CD4-positive, alpha-beta T cell treated with Interleukin-21 for 1 hour (primary cell): ENCODE data around the gene NKD1.
A peak's percentile ranks its signal among the peaks of the same experiment; 100 is the strongest.
"Not testable (repeated sequence)": the region's sequence is repeated elsewhere in the genome, so short reads cannot be mapped to it uniquely, and the experiment has no call there.

Source experiments
- DNase-seq: peaks from one replicate; pipeline ENCODE4 v3.0.0-alpha.2; 2020

Gene NKD1, protein sequence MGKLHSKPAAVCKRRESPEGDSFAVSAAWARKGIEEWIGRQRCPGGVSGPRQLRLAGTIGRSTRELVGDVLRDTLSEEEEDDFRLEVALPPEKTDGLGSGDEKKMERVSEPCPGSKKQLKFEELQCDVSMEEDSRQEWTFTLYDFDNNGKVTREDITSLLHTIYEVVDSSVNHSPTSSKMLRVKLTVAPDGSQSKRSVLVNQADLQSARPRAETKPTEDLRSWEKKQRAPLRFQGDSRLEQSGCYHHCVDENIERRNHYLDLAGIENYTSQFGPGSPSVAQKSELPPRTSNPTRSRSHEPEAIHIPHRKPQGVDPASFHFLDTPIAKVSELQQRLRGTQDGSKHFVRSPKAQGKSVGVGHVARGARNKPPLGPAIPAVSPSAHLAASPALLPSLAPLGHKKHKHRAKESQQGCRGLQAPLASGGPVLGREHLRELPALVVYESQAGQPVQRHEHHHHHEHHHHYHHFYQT

DNA sequence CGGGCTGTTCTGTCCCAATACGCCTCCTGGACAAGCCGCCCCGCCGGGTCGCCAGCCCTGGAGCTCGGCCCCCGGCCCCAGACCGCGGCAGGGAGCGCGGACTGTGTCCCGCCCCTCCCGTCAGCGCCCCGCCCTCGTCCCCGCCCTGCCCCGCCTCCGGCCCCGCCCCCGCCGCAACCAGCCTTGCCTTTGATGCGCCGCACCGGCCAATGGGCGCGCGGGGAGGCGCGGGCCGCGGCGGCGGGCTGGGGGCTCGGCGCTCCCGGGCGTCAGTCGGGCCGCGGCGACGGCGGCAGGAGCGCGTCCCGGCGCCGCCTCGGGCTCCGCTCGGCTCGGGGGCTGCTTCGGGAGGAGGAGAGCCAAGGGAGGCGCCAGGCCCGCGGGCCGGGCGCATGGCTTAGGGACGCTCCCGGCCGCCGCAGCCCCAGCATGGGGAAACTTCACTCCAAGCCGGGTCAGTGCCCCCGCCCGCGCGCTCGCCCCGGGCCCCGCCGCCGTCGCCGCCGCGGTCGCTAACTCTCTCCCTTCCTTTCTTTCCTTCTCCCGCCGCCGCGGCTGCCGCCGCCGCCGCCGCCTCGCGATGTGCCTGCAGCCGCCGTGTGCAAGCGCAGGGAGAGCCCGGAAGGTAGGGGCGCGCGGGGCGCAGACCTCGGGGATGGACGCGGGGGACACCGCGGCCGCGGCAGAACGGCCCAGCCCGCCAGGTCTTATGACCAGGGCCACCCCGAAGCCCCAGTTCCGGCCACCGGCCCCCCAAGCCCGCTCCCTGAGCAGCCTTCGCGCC is at the start of gene NKD1:
Gene NKD1, plus strand, starts transcription at position 272 of the 784 bp plus-strand sequence. Its CDS starts 158 bp downstream, at position 430.
- DNase-seq: peak; percentile 75

DNA sequence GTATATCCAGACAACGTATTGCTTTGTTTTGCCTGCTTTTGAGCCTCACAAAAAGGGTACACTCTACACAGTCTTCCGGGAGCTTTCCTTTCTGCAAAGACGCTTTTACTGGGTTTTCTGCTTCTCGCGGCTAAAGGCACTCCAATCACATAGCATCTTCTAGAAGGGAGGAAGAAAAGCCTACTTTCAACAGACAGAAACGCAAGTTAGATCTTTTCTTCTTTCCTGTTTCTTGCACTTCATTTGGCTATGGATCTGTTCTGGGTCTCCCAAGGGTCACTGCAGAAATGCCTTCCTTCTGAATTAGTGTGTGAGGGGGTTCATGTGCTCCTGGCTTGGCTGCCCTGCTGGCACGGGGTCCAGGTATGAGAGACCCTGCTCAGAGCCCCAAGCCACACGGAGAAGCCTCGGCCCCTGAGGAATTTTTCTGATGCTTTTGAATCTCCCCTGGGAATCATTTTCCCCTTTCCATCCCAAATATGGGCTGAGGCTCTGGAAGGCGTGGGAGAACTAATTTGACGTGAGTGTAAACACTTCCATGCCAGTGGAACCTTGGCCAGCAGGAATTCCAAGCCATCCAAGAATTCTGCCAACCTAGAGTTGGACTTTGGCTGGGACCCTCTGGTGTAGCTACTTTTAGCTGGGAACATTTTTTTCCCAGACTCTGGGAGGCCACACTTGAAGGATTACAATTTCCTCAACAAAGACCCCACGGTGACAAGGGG is 49.6 kb upstream of the NKD1 start:
- no peak for DNase-seq

DNA sequence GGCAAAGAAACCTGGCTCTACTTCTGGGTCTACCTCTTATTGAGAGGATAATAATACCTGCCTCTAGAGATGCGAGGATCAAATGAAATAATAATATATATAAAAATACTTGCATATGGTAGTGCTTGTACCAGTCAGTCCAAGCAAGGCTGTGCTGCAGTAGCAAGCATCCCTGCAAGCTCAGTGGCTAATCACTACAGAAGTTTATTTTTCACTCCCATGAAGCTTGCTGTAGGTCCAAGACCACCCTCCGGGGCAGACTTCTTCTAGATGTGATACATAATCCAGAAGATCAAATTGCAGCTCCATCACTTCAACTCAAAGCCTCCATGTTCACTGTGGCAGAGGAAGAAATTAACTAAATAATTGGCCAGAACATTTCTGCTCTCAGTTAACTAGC is 48.9 kb upstream of the NKD1 start:
- no peak for DNase-seq

DNA sequence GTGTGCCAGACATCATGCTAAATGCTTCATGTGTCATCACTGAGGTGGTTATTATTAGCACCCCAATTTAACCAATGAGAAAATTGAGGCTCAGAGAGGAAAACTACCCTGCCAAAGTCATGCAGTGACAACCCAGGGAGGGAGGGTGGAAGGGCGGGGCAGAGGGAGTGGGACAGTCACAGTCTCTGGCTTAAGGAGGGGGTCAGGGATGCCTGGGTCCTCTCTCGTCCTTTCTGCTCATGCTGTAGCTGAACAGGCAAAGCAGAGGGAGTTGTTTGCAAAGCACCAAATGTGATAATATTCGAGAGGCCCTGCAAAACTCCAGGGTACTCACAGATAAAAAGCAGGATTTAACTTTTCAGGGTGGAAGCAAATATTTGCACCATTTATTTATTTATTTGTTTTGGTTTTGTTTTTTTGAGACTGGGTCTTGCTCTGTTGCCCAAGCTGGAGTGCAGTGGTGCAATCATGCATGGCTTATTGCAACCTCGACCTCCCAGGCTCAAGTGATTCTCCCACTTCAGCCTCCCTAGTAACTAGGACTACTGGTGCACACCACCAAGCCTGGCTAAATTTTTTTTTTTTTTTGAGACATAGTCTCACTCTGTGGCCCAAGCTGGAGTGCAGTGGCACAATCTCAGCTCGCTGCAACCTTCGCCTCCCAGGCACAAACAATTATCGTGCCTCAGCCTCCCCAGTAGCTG is 47.9 kb upstream of the NKD1 start:
- no peak for DNase-seq

DNA sequence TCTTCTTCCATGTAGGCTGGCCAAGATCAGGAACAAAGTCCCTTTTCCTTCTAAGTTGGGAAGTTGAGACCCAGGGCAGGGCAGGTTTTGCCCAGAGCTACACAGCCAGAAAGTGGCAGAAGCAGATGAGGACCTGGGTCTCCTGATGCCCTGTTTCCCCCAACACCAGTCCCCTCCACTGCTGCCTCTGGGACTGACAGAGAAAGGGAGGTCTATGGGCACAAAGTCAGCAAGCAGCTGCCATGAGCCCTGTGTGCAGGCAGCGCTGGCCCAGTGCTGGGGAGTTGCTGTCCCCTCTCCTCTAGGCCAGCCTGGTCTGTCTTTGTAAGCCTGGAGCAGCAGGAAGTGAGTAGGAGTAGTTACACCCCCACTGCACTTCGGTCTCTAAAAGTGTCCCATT is 46.9 kb upstream of the NKD1 start:
- no peak for DNase-seq

DNA sequence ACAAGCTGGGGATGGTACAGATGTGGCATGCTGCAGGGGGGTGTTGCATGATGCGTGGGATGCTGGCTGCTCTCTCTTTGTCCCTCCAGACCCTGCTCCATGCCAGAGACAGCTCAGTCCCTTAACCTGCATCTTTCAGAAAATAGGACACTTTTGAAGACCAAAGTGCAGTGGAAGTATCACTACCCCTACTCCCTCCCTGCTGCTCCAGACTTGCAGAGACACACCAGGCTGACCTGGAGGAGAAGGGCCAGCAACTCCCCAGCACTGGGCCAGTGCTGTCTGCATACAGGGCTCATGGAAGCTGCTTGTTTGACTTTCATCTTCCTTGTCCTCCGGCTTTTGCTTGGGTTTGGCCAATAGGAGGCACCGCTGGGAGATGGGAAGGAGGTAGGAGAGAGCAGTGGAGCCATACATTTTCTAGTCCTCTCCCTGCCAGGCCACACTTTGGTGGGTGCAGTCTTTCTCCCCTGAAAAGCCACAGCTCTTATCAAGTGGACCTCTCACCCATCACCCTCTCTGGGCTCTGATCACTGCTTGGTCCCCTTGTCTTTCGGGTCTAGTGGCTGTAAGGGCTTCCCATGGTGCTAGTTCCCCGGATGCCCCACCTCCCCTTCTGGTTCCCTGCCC is 46.1 kb upstream of the NKD1 start:
- no peak for DNase-seq

DNA sequence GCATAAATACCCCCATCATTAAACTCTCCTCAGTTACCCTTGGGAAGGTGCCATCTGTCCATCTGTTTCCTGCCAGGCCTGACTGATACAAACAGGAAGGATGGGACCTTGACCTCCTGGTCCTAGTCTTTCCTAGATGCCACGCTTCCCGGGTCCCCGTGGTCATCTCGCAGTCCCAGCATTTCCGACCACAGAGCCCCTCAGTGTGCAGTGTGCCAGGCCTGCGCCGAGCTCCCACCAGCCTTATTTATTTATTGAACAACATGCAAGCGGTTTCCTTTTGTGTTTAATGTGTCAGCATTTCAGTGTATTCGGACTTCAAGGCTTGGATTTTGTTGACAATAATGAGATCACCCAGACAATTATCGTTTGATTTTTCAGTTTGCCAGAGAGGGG is 45.6 kb upstream of the NKD1 start:
- DNase-seq: no peak

DNA sequence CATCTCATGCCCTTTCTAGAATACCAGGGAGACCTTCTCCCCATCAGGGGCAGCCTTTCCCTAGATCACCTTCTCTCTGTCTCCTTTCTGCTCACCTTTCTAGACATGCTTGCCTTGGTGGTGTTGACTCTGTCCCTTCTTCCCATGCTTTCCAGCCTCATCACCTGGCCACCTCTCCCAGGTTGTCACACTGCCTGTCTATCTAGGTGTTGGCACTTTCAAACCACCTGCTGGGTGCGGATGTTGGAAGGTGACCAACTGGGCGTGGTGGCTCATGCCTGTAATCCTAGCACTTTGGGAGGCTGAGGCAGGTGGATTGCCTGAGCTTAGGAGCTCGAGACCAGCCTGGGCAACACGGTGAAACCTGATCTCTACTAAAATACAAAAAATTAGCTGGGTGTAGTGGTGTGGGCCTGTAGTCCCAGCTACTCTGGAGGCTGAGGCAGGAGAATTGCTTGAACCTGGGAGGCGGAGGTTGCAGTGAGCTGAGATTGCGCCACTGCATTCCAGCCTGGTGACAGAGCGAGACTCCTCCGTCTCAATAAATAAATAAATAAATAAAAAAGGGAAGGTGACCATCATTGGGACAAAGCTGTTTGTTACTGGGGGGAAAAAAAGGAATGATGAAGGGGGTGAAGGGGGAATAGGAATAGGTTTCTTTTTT is 44.2 kb upstream of the NKD1 start:
- not testable (repeated sequence) for DNase-seq

DNA sequence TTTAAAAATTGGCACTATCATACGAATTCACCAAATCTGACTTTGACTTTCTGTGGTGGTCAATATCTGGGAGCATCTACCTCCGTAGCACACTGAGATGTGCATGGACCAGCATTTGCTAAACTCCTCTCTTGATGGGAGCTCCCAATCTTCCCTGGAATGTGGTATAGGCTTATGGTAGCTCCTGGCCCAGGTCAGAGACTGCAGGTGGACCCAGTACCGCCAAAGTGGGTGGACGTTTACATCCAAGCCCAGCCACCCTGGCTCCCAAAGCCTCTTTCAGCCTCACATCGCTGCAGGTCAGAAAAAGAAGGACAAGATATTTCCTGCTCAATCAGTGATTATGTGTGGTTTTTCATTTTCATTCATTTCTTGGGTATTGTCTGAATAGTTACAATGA is 43.1 kb upstream of the NKD1 start:
- no peak for DNase-seq

DNA sequence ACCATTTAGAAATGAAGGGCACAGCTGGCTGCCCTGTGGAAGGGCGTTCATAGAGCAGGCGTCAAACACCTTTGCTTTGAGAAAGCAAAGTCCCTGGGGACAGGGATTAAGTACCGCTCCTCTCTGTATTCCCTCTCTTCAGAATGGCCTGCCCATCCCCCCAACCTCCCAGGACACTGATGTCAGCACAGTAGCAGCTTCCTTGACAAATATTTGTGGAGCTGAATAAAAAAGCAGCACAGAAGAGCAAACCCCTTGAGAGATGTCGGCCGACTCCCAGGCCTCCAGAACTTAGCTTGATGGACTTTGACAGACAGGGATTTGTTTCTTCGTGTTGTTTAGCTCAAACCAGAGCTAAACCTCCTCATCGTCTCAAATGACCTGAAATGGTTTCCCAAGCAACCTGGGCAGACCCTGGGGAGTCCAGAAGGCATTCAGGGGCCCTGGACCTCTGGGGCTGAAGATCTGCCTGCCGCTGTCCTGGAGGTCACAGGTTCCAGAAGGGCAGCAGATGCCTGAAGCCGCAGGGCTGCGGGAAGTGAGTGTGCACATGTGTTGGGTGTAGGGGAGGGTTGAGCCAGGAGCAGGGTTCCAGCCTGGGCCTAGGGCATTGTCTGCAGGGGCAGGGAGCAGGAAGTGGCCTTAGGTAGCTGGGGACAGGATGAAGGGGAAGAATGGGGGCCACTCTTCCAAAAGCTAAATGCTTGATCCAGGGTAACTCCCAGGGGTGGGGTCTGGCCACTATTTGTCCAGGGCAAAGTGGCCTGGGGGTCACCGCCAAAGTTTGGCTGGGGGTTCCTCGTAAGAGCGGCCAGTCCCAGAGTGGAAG is 42.3 kb upstream of the NKD1 start:
- DNase-seq: no peak

DNA sequence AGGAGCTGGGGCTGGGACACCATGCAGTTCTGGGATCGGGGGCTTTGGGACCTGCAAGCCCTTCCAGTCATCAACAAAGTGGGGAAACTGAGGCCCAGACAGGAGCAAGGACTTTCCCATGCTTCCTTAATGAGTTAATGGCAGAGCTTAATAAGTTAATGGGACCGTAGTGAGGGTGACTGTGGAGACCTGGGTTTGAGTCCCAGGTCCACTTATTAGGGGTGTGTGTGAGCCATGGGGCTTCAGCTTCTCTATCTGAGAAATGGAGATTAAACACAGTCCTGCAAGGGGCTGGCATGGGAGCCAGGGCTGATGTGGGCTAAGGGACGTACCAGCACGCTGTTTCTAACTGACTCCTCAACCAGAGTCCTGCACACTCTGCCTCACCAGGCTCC is 41.7 kb upstream of the NKD1 start:
- no peak for DNase-seq

DNA sequence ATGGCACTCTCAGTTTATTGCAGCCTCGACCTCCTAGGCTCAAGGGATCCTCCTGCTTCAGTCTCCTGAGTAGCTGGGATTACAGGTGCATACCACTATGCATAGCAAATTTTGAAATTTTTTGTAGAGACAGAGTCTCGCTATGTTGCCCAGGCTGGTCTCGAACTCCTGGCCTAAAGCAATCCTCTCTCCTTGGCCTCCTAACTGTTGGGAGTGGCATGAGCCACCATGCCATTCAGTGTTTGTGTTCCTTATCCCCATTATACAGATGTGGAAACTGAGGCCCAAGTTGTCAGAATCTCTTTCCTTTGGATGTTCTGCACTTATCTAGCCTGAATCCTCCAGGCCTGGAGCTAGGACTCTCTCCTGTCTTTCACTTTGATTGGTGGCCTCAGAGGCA is 40.8 kb upstream of the NKD1 start:
- DNase-seq: no peak

DNA sequence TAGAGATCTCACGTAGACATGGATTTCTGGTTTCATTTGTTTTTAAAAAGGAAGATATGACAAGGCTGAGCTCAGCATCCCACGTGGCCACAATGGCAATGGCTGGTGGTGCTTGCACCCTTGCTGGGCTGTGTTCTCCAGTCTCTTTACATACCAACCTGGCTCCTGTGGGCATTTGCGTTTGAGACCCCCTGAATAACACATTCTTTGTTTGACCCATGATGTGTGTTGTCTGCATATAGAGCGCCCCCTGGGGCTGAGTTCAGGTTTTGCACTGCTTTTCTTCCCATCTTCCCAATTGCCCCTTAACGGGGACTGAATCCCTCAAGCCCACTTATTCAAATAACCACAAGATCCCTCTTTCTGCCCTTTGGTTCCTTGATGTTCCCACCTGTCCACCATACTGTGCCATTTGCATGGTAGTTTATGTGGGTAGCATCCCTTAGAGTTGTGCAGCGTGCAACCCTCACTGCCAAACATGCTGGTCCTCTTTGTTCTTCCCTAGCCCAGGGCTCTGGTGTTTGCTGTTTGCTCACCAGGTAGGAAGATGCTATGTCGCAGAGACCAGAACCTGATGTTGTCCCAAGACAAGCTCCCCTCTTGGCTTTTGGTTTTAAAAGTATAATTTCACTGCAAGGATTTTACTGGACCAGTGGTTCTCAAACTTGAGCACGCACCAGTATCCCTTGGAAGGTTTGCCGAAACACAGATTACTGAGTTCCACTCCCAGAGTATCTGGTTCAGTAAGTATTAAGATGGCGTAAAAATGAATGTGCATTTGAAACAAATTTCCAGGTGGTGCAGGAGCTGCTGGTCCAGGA is 38.5 kb upstream of the NKD1 start:
- DNase-seq: peak; percentile 35

DNA sequence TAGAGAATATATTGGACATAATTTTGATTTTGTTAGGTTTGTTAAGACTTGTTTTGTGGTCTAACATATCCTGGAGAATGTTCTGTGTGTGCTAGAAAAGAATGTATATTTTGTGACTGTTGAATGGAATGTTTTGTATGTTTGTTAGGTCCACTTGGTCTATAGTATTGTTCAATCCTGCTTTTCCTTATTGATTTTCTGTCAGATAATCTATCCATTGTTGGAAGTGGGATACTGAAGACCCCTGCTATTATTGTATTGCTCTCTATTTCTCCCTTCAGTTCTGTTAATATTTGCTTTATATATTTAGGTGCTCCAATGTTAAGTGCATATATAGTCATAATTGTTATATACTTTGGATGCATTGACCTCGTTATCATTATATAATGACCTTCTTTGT is 33.0 kb upstream of the NKD1 start:
- no peak for DNase-seq

DNA sequence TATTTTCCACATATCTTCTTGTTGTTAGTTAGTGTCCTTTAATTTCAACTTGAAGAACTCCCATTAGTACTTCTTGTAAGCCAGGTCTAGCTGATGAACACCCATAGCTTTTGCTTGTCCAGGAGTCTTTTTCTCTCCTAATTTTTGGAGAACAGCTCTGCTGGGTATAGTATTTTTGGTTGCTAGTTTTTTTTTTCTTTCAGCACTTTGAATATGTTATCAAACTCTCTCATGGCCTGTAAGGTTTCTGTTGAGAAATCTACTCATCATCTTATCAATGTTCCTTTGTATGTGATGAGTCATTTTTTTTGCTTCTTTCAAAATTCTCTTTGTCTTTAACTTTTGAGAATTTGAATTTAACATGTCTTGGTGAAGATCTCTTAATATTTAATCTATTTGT is 31.8 kb upstream of the NKD1 start:
- no peak for DNase-seq

DNA sequence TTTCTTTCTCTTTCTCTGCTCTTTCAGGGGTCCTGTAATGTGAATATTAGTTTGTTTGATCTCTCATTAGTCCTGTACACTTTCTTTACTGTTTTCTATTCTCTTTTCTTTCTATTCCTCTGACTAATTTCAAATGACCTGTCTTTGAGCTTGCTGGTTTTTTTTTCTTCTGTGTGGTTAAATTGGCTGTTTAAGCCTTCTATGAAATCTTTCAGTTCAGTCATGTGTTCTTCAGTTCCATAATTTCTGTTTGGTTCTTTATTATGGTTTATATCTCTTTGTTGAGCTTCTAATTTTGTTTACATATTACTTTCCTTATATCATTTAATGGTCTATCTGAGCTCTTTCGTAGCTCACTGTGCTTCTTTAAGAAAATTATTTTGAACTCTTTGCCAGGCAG is 31.3 kb upstream of the NKD1 start:
- DNase-seq: no peak

DNA sequence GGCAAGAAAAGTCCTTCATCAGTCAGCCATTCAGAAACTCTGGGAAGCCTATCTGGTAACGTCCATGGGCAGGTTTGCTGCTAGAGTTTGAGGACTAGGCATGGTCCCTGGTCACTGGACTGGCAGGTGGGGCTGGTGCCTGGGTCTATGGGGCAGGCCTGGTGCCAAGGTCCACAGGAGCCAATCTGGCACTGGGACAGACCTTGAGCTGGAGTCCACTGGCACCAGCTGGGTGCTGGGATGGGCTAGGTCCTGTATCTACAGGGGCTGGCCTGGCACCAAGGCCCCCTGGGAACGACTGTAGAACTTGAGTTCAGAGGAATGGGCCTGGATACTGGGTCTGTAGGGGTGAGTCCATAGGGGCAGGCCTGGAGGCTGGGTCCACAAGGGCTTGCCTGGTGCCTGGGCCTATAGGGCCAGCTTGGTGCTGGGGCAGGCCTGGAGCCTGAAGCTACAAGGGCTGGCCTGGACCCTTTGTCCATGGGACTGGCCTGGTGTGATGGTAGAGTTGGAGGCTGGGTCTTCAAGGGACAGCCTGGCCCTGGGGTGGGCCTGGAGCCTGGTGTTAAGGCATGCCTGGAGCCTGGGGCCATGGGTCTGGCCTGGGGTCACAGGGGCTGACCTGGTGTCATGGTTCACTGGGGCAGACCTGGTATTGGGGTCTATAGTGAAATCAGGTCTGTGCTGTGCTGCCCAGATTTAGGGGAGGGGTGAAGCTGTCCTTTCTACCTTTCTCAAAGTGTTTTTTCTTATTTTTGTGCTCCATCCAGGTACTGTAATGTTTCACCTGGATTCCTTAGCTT is 30.5 kb upstream of the NKD1 start:
- no peak for DNase-seq

DNA sequence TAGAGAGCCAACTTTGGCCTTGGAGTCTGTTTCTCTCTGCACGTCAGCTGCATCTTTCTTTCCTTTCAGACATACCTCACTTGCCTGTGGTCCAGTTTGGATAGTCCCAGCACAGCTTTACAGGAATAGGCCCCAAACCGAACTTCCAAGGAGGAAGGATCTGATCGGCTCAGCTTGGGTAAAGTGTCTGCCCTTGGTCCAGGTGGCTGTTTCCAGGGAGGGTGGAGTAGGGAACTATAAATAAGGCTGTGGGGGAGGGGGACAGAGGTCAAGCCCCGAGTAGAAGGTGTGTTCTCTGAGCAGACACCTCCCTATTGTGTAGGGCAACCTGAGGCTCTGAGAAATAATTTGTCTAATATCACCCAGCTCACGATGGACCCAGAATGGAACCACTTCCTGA is 29.2 kb upstream of the NKD1 start:
- DNase-seq: no peak

DNA sequence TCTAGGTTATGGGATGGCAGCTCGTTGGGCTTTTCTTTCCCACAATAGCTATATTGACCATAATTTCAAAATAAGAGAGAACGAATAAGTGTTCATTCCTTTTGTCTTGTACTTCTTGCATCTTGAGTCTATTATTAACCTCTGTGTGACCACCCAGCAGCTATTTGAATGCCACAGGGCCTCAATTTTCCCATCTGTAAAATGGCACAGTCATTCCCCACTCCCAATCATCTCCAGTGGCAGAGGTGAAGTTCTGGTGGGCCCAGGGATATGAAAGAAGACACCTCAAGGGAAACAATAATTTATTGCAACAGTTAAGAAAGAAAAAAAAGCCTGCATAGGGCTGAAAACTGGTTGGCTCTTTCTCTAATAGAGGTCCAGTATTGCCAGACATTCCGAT is 28.6 kb upstream of the NKD1 start:
- no peak for DNase-seq
